GM18517 (cell line): ENCODE results near the gene MCRS1.
"Not testable (repeated sequence)": the region's sequence is repeated elsewhere in the genome, so short reads cannot be mapped to it uniquely, and the experiment has no call there.

ENCODE experiments used
- ATAC-seq: cut with Tn5 transposase; IDR thresholded peaks from one replicate; pipeline ENCODE4 v1.9.1; 2021; ENCODE audit warnings: mild to moderate bottlenecking, moderate library complexity; ENCODE audit not compliant: unreplicated experiment

Gene MCRS1

GRCh38 chr12:49541911-49542505 lies 25.9 kb downstream of the MCRS1 start:
- no peak for ATAC-seq

DNA sequence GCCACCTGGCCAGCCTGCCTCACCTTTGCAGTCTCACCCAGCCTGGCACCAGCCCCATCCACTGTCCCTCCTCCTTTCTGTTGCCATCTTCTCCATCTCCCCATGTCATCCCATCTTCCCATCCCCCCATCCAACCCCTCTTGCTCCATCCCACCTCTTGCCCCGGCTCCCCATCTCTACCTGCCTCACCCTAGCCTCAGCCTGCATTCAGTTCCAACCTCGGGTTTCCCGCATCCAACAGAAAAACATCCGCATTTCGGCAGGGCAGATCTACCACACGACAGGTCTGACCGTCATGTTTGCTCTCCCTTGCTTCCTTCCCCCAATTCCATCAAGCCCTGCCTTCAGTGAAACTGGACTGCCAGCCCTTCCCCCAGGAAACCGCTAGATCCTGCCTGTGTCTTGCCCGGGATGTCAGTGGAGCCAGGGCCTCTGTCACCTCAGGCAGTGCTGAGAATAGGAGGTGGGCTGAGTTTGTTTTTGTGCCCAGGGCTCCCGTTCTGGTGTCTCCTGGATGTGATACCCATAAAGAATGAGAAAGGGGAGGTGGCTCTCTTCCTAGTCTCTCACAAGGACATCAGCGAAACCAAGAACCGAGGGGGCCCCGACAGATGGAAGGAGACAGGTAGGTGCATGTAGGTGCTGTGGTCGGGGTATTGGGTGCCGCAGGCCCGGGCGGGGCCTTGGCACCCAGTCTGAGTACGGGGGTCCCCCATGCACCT lies 26.6 kb downstream of the MCRS1 start:
- no peak for ATAC-seq

DNA sequence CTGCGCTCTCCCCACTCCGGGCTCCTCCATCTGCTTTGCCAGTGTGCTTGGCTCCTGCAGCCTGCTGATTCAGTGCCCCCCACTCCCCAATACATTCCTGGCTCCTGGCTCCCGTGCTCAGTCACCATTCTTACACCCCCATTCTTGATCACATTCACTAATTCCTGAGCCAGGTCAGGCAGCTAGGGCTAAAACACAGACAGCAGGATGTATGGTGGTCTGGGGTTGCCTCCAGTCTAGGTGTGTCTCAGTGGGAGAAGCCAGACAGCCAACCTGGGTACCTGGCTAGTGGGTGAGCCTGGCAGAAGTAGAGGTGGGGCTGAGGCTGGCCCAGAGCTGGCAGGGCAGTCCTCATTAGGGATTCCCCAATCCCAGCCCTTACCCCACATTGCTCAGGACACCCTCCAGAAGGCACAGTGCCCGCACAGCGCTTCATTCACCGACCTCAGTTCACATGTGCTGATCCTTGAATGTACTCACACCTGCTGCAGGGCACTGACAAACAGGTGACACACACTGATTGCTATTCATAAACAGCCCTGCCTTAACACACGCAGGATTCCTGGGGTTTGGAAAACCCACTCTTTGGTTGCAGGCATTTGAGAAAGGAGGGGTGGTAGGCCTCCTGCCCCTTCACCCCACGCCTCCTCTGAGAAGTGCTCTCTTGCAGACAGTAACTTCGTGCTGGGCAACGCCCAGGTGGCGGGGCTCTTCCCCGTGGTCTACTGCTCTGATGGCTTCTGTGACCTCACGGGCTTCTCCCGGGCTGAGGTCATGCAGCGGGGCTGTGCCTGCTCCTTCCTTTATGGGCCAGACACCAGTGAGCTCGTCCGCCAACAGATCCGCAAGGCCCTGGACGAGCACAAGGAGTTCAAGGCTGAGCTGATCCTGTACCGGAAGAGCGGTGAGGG lies 27.5 kb downstream of the MCRS1 start:
- no peak for ATAC-seq

DNA sequence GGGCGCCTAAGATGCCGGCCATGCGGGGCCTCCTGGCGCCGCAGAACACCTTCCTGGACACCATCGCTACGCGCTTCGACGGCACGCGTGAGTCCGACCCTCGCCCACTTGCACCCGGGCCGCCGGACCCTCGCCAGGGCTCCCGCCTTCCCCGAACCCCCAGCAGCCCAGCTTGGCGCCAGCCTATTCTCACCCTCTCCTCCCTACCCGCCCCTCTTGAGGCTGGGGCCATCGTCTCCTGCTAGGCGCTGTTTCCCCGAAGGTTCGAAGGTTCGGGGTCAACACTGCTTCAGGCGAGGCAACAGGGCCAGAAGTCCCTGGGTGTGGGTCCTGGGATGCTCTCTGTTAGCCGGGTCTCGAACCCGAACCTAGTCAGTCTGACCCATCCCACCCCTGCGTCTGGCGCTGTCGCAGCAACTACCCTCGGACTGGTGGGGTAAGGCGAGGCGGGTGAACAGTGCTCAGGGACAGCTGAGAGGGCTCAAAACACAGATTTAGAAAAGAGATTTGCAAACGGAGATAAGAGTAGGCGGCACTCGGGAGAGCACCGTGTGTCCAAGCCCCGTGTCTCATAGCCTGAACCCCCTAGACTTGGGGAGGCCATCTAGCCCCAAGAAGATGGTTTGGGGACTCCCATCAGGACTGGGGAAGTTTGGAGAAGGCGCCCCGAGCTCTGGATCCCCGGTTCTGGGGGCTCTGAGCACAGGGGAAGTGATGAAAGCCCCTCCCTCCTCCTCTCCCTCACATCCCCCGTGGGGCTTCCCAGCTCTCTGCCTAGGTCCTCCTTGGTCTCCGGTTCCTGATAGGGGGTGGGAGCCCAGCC lies 28.3 kb downstream of the MCRS1 start:
- no peak for ATAC-seq

DNA sequence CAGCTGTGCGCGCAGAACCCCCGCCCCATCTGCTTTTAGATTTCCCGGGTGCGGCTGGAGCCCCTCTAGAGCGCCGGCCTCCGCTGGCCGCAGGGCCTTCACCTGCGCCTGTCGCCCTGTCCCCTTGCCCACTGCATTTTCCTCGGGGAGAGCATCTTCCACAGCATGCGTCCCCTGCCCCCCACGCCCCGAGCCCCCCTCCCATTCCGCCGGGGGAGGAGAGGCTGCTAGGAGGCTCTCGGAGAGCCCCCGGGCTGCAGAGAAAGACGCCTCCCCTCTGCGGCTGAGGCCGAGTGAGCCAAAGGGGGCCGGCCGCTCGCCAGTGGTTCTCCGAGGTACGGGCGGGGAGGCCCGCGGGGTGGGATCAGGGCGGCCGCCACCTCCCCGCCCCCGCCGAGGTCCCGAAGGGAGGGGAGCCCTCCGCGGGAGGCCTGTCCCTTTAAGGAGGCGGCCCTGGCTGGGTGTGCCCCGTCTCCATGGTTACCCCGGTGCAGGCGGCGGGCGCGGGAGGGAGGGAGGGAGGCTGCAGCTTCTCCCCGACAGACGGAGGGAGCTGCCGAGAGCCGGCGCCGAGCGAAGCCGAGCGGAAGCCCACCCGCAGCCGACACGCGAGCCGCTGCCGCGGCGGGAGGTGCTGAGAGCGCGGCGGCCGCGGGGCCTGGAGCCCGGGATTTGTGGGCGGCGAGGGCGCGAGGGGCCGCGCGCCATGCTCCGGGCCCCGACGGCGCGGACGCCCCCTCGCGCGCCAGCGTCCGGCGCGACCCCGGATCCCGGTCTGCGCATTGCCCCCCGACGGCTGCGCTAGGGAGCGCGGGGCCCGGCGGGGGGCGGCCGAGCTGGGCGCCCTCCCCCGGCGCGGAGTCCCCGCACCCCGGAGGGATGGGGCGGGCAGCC lies 29.2 kb downstream of the MCRS1 start, which contains the start of gene KCNH3:
Gene KCNH3 (plus strand): TSS at position 521 of the 894 bp plus-strand sequence. CDS start 387 bp downstream, outside the sequence.
- ATAC-seq: no peak

GRCh38 chr12:49537752-49538509 lies 30.0 kb downstream of the MCRS1 start:
- no peak for ATAC-seq

GRCh38 chr12:49537231-49537751 lies 30.7 kb downstream of the MCRS1 start:
- ATAC-seq: no peak

DNA sequence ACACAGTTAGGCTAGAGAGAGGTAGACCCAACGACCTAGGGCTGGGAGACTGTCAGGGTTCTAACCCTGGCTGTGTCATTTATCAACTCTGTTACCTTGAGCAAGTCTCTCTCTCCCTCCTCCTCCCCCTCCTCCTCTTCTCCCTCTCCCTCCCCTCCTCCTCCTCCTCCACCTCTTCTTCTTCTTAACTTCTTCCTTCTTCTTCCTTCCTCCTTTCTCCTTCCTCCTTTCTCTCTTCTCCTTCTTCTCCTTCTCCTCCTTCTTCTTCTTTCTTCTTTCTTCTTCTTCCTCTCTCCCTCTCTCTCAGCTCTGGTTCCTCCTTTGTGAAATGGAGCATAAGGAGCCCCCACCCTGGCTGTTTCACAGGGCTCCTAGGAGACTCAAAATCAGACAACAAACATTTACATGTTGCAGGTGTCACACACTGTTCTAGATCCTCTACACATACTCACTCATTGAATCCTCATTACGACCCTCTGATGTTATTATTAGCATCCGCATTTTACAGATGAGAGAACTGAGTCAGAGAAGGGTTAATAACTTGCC lies 31.3 kb downstream of the MCRS1 start:
- no peak for ATAC-seq

GRCh38 chr12:49535921-49536525 lies 31.9 kb downstream of the MCRS1 start:
- ATAC-seq: no peak

DNA sequence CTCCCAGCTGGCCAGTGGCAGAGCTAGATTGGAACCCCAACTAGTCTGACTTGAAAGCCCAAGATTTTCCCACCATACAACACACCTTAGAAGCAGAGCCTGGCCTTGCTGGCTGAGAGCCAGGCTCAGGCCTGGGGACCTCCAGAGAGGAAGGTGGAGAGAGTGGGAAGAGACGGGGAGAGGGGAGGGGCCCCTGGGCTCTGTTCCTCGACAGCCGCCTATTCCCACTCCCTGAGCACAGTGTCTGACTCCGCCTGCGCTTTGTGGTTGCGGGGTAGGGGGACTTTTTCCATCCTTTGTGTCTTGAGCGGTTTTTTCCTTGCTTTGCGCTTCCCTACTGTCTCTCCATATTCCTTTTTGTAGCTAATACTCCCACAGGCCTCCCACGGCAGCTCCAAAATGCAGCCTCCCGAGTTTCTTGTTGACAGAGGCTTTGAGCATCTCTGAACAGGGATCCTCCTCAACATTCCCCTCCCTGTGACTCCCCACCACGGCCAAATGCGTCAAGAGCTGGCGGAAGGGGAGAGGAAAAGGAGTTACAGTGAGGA lies 33.1 kb downstream of the MCRS1 start:
- no peak for ATAC-seq

DNA sequence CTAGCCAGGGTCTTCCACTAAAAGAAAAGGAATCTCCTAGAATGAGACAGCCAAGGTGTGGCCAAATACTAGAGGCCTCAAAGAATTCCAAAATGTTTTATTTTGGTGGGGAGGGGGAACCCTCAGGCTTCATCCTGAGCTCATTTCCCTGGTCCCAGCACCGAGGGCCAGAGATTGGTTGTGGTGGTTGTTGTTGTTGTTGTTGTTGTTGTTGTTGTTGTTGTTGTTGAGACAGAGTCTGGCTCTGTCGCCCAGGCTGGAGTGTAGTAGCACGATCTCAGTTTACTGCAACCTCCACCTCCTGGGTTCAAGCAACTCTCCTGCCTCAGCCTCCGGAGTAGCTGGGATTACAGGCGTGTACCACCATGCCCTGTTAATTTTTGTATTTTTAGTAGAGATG lies 33.8 kb downstream of the MCRS1 start:
- ATAC-seq: not testable (repeated sequence)

DNA sequence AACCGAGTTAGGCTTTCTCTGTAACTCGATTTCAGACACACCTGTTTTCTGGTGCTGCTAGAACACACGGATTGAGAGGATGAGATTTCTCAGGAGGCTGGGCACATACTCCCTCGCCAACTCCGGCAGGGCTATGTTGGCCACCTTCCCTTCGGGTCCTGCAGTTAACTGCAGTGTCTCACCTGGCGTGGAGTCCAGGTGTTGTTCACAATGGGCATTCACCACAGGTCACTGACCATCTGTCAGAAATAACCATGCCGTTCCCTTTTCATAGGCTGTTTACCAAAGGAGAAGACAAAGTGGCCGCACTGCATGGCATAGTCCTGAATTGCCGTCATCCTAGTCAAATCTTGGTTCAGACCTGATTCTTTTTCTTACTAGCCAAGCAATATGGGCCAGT lies 34.6 kb downstream of the MCRS1 start:
- no peak for ATAC-seq

DNA sequence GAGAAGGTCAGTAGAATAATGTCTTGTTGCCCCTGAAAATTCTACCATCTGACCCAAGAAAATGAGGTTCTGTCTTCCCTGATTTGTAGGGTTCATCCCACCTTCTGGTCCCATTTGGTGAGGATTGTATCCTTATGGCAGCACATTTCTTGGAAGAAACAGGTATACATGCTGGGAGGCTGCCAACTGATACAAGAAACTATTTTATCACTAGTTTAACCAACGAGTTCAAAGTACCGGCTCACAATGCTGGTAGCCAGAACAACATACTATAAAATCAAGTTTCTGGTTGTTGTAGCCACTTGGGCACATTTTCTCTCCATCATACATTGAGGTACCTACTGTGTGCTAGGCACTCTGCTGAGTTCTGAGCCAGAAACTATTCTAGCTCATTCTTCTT lies 36.2 kb downstream of the MCRS1 start:
- no peak for ATAC-seq

DNA sequence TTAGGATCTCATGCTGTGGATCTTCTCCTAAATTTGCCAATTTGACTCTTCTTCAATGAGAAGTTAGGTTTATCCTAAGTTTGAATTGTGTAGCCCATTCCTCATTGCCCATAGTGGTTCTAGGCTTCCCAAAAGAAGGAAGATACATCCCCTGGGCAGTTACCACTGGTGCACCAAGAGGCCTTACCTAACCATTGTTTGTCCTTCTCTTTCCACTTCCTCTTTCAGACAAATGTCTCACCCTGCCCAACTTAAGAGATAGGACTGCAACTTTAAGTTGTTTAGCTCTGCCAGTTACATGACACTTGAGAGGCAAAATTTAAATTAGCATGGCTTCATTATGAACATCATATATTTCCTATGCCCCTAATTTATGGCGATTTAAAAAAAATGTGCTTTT lies 38.5 kb downstream of the MCRS1 start:
- ATAC-seq: no peak

DNA sequence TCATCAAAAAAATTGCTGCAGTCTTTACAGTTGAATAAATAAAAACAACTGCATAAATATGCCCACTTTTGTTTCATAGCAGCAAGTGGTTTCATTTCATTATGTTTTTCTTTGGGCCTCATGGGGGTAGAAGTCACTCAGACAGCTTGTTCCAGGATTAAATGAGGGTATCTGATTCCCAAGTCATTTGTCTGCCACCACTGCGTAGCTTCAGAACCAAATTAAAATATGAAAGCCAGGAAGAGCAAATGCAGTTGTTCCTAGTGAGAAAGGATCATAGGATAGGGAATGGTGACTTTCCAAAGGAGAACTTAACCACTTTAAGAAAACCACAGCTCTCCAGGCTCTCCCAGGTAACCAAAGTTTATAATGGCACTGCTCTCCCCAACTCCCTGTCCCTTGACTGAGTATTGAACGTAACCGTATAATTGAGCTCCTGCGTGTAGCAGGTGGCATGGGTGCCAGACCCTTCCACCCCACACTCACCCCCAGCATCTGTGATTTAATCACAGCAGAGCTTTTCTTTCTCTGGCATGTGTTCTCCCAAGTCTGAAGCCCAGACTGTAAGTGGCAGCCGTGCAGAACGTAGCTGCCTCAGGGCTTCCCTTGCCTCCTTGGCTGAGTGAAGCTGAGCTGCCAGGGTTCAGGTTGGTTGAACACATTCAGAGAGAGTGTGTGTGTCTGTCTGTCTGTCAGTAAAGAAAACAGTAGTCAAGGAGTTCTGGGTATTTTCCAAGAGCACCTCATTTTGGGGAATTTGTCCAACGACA lies 40.4 kb downstream of the MCRS1 start:
- ATAC-seq: no peak

- no peak for ATAC-seq
Measured at GRCh38 chr12:49525942-49526341, 42.0 kb downstream of the MCRS1 start.
